Vagina (tissue), 2 donors: ENCODE measurements around the gene GNPTG. TPM values are rescaled to one million over a fixed set of nuclear protein-coding genes. Genes with fewer than 3 reads are reported as not detected.

Source experiments
- DNase-seq, 2 donors: peaks; one replicate each; pipeline ENCODE4 v3.0.0-alpha.2; 2017; ENCODE audit errors: extremely low spot score in 2 of 2
- H3K27ac ChIP-seq: fragments of 200-600 bp; sonication (generic); one replicate; pipeline ENCODE4 v1.5.1; 2019
- H3K27me3 ChIP-seq: fragments of 200-600 bp; sonication (generic); one replicate; pipeline ENCODE4 v1.5.1; 2019
- H3K36me3 ChIP-seq, 2 donors: fragments of 200-600 bp; sonication (generic); one replicate each; pipeline ENCODE4 v1.5.1; 2017 to 2019
- H3K4me1 ChIP-seq: fragments of 200-600 bp; sonication (generic); one replicate; pipeline ENCODE4 v1.5.1; 2019
- H3K4me3 ChIP-seq, 2 donors: fragments of 200-600 bp; sonication (generic); 1 replicate in 1 of 2; 2 replicates in 1 of 2; pipeline ENCODE4 v1.5.1; 2016 to 2019
- H3K9me3 ChIP-seq: fragments of 200-600 bp; sonication (generic); one replicate; pipeline ENCODE4 v1.5.1; 2019
- POLR2A ChIP-seq, 2 donors: fragments of 450-650 bp; IDR thresholded peaks; one replicate each; pipeline ENCODE4 v1.6.1; 2017; ENCODE audit warnings: antibody characterized with exemption in 2 of 2, mild to moderate bottlenecking in 2 of 2, moderate library complexity in 2 of 2
- POLR2AphosphoS5 ChIP-seq, 2 donors: sonication (generic); formaldehyde crosslinking; IDR thresholded peaks; one replicate each; pipeline ENCODE4 v1.9.0; 2017; ENCODE audit warnings: antibody characterized with exemption in 2 of 2, mild to moderate bottlenecking in 2 of 2, low read depth in 1 of 2; ENCODE audit not compliant: insufficient read depth in 1 of 2
- intact Hi-C: fragments of 100-400 bp; cut with DNase I; formaldehyde crosslinking; loops from one replicate; pipeline ENCODE4 v1.15.1; 2023
- total RNA-seq: library from RNA; depleted of rRNA; stranded (reverse); fragments of >200 nt; gene quantifications from one replicate; pipeline ENCODE4 v1.2.3, GENCODE V29; 2016
- TF ChIP-seq, protein P1 (sequence below), 3 experiments: fragments of 450-650 bp in 2 of 3; fragments of 200-600 bp in 1 of 3; sonication (generic) in 1 of 3; IDR thresholded peaks; one replicate each; pipeline ENCODE4 v1.5.1; 2017 to 2019; ENCODE audit warnings: antibody characterized with exemption in 3 of 3, mild to moderate bottlenecking in 2 of 3, moderate library complexity in 2 of 3

GNPTG gene
- total RNA-seq, 1 donor from 2014 or later: 63.3 TPM

GRCh38 chr16:1314399-1315068, 37.2 kb upstream of the GNPTG start:
- no peaks in the 10 kb centered on the region for H3K27me3 ChIP-seq
- H3K27ac ChIP-seq: no peak overlapping the region
- peaks cover 53% of the 10 kb centered on the region for H3K4me1 ChIP-seq
- H3K9me3 ChIP-seq: no peaks in the 10 kb centered on the region
- no peak for DNase-seq
- H3K36me3 ChIP-seq: peaks cover 0 to 67% of the 10 kb centered on the region in 2 donors
- intact Hi-C loops: no loop called here
- TF ChIP-seq POLR2A (IDR thresholded peaks at IDR 0.05) (no peak), POLR2AphosphoS5 (IDR thresholded peaks at IDR 0.05; ENCODE audit: insufficient read depth in 1 of 2, low read depth in 1 of 2) (no peak)
- TF ChIP-seq, protein P1, sequence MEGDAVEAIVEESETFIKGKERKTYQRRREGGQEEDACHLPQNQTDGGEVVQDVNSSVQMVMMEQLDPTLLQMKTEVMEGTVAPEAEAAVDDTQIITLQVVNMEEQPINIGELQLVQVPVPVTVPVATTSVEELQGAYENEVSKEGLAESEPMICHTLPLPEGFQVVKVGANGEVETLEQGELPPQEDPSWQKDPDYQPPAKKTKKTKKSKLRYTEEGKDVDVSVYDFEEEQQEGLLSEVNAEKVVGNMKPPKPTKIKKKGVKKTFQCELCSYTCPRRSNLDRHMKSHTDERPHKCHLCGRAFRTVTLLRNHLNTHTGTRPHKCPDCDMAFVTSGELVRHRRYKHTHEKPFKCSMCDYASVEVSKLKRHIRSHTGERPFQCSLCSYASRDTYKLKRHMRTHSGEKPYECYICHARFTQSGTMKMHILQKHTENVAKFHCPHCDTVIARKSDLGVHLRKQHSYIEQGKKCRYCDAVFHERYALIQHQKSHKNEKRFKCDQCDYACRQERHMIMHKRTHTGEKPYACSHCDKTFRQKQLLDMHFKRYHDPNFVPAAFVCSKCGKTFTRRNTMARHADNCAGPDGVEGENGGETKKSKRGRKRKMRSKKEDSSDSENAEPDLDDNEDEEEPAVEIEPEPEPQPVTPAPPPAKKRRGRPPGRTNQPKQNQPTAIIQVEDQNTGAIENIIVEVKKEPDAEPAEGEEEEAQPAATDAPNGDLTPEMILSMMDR (IDR thresholded peaks at IDR 0.05): no peak
- no peak overlapping the region for H3K4me3 ChIP-seq

DNA sequence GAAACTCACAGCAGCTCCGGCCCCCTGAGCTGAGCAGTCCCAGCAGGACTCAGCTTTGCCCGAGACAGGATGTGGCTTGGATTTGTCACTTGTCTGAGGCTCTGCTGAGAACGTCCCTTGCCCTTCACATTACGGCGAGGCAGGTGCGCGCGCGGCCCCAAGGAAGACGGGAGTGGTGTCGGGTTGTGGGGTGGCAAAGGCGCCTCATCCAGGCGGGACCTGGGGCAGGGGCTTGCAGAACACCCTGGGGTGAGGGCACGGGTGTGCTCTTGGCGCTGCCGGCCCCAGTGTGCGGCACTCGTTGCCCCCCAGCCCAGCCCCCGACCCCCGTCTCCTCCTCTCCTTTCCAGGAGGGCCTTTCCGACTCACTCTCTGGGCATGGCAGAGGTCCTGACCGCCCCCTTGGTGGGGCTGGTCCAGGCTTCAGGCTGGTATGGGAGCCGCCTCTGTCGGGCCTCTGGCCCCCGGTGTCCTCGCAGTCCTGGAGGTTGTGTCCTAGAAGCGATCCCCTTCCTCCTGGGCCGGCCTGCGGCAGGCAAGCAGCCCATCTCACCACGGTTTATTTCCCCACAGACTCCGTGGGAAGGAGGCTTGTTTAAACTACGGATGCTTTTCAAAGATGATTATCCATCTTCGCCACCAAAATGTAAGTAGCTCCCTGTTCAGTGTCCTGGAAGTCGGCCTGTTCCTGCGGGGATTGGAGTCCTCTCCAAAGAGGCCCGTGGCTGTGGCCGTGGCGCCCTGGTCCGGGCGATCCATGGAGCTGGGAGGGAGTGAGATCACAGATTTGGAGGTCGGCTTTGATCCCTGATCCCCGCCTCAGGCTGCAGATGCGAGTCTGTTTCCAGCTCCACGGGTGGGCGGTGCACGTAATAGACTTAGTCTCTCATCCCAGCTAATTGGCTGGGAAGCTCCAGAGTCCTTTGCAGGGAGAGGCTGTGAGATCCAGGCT, 36.4 kb upstream of the GNPTG start:
- Histone ChIP-seq H3K27me3 (no peaks in the 10 kb centered on the region), H3K27ac (no peak overlapping the region), H3K9me3 (no peaks in the 10 kb centered on the region), H3K36me3 (peaks cover 0 to 75% of the 10 kb centered on the region in 2 donors), H3K4me3 (no peak overlapping the region), H3K4me1 (peaks cover 50% of the 10 kb centered on the region)
- TF ChIP-seq POLR2A (IDR thresholded peaks at IDR 0.05) (no peak), POLR2AphosphoS5 (IDR thresholded peaks at IDR 0.05; ENCODE audit: insufficient read depth in 1 of 2, low read depth in 1 of 2) (no peak)
- TF ChIP-seq, protein P1 (IDR thresholded peaks at IDR 0.05): no peak
- no peak for DNase-seq
- intact Hi-C loops: no loop called here

- no peak for DNase-seq
- TF ChIP-seq POLR2A (IDR thresholded peaks at IDR 0.05): no peak
- no peak for TF ChIP-seq POLR2AphosphoS5 (IDR thresholded peaks at IDR 0.05; ENCODE audit: insufficient read depth in 1 of 2, low read depth in 1 of 2)
- TF ChIP-seq, protein P1 (IDR thresholded peaks at IDR 0.05): no peak
- Histone ChIP-seq H3K4me1 (peaks cover 43% of the 10 kb centered on the region), H3K9me3 (no peaks in the 10 kb centered on the region), H3K36me3 (peaks cover 0 to 82% of the 10 kb centered on the region in 2 donors), H3K4me3 (no peak overlapping the region), H3K27me3 (no peaks in the 10 kb centered on the region), H3K27ac (no peak overlapping the region)
- intact Hi-C loops: no loop called here
Measured at GRCh38 chr16:1316033-1316405, 35.7 kb upstream of the GNPTG start.

- H3K27me3 ChIP-seq: no peaks in the 10 kb centered on the region
- peaks cover 0 to 95% of the 10 kb centered on the region in 2 donors for H3K36me3 ChIP-seq
- TF ChIP-seq, protein P1 (IDR thresholded peaks at IDR 0.05): no peak
- TF ChIP-seq POLR2AphosphoS5 (IDR thresholded peaks at IDR 0.05; ENCODE audit: insufficient read depth in 1 of 2, low read depth in 1 of 2) (no peak), POLR2A (IDR thresholded peaks at IDR 0.05) (no peak)
- H3K27ac ChIP-seq: no peak overlapping the region
- no peak for DNase-seq
- H3K9me3 ChIP-seq: no peaks in the 10 kb centered on the region
- peaks cover 26% of the 10 kb centered on the region for H3K4me1 ChIP-seq
- intact Hi-C loops: no loop called here
- H3K4me3 ChIP-seq: no peak overlapping the region
Measured at GRCh38 chr16:1317479-1318267, 34.1 kb upstream of the GNPTG start.
